Measurements from ENCODE around the gene DOK4. TPM values are rescaled to one million over a fixed set of nuclear protein-coding genes. Genes with fewer than 3 reads are reported as not detected.

Gene DOK4
- total and polyA plus RNA-seq, 3 donors from 2014 or later, result 15.5 to 32.9 (median 25.3) TPM

DNA sequence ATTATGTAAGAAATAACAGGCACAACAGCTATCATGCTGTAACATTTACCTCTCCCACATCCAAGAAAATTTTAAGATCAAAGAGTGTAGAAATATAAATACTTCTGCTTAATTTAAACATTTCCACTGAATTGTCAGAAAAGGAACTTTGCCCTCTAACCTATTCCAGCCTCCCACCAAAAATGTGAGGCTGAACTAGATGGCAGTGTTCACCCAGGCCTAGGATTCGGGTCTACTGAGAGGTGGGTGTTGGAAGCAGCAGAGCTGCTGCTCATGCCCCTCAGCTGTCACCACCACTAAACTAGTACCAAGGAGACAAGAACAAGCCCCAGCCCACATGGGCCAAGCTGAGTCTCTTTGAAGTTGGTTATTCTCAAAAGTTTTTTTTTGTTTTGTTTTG, 50.5 kb downstream of the DOK4 start:
- no peak for DNase-seq
- Histone ChIP-seq H3K27me3 (no peaks in the 10 kb centered on the region), H3K36me3 (ENCODE audit: low read depth, missing control alignments) (no peaks in the 10 kb centered on the region), H3K4me1 (no peaks in the 10 kb centered on the region), H3K9me3 (no peaks in the 10 kb centered on the region), H3K4me3 (no peak overlapping the region), H3K27ac (no peak overlapping the region)
- intact Hi-C loops (cut with DNase I; ENCODE audit: low total_unique reads), result no loop called here
- TF ChIP-seq, protein P1, sequence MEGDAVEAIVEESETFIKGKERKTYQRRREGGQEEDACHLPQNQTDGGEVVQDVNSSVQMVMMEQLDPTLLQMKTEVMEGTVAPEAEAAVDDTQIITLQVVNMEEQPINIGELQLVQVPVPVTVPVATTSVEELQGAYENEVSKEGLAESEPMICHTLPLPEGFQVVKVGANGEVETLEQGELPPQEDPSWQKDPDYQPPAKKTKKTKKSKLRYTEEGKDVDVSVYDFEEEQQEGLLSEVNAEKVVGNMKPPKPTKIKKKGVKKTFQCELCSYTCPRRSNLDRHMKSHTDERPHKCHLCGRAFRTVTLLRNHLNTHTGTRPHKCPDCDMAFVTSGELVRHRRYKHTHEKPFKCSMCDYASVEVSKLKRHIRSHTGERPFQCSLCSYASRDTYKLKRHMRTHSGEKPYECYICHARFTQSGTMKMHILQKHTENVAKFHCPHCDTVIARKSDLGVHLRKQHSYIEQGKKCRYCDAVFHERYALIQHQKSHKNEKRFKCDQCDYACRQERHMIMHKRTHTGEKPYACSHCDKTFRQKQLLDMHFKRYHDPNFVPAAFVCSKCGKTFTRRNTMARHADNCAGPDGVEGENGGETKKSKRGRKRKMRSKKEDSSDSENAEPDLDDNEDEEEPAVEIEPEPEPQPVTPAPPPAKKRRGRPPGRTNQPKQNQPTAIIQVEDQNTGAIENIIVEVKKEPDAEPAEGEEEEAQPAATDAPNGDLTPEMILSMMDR (IDR thresholded peaks at IDR 0.05), result no peak
- no peak for TF ChIP-seq POLR2A (IDR thresholded peaks at IDR 0.05)
- WGBS, 2 donors, result 91 to 95% methylated on average over 1 of the region's 1 CpG

DNA sequence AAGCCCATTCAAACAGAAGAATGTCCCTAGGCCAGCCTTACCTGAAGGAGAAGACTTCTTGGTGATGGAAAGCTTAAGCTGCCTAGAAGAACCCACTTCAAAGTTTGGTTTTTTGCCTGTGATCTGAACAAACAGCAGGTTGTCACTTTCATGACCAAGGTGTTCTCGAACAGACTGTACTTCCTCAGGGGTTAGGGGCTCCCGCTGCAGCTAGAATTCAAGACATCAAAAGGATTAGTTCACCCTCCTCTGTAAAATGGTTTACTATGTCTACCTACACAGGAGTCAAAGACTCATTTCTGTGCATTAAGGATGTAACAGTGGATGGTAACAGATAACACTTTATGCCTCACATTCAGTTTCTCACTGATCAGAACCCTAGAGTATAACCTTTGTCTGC, 52.3 kb downstream of the DOK4 start:
- Histone ChIP-seq H3K9me3 (no peaks in the 10 kb centered on the region), H3K4me3 (no peak overlapping the region), H3K36me3 (ENCODE audit: low read depth, missing control alignments) (no peaks in the 10 kb centered on the region), H3K27me3 (no peaks in the 10 kb centered on the region), H3K4me1 (no peaks in the 10 kb centered on the region), H3K27ac (no peak overlapping the region)
- DNase-seq, result no peak
- WGBS, 2 donors, result 95 to 96% methylated on average over 2 of the region's 2 CpGs
- intact Hi-C loops (cut with DNase I; ENCODE audit: low total_unique reads), result no loop called here
- TF ChIP-seq, protein P1 (IDR thresholded peaks at IDR 0.05), result no peak

DNA sequence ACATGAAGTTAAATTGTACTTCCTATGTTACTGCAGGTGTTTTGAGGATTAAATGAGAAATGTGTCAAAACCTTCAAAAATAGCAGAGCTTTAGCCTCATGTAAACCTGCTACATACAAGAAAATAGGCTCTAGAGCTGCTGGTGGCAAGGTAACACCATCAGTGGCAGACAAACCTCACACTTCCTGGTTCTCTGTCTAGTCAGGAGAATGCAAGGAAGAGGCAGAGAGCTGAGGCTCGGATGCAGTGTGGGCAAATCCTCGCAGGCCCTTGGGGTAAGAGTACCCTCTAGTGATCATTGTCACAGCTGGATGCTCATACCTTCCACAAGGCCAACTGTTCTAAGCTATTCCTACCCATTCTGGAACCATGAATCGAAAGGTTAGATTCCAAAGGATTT, 53.3 kb downstream of the DOK4 start:
- Histone ChIP-seq H3K4me3 (no peak overlapping the region), H3K9me3 (no peaks in the 10 kb centered on the region), H3K36me3 (ENCODE audit: low read depth, missing control alignments) (no peaks in the 10 kb centered on the region), H3K27ac (no peak overlapping the region), H3K4me1 (no peaks in the 10 kb centered on the region), H3K27me3 (no peaks in the 10 kb centered on the region)
- intact Hi-C loops (cut with DNase I; ENCODE audit: low total_unique reads), result no loop called here
- no peak for DNase-seq
- 91 to 93% methylated on average over 3 of the region's 3 CpGs for WGBS, 2 donors
- TF ChIP-seq POLR2A (IDR thresholded peaks at IDR 0.05), result no peak
- TF ChIP-seq, protein P1 (IDR thresholded peaks at IDR 0.05), result no peak

DNA sequence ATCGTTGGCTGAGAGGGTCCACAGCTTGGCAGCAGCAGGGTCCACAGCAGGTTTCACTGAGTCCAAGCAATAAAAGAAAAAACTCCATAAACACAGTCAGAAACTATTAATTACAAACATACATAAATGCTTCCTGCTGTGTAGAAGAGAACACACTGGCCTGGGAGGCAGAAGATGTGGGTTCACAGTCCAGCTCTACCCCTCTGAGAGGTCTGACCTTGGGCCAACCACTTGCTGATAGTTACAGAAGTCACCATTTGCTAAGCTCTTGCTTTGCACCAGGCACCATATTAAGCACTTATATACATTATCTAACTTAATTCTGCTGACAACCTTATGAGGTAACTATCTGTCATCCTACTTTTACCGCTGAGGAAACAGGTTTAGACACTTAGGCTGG, 53.8 kb downstream of the DOK4 start:
- Histone ChIP-seq H3K27me3 (no peaks in the 10 kb centered on the region), H3K27ac (no peak overlapping the region), H3K9me3 (no peaks in the 10 kb centered on the region), H3K4me1 (no peaks in the 10 kb centered on the region), H3K36me3 (ENCODE audit: low read depth, missing control alignments) (no peaks in the 10 kb centered on the region), H3K4me3 (no peak overlapping the region)
- 95 to 96% methylated on average over 2 of the region's 2 CpGs for WGBS, 2 donors
- no peak for DNase-seq
- TF ChIP-seq POLR2A (IDR thresholded peaks at IDR 0.05), result no peak
- TF ChIP-seq, protein P1 (IDR thresholded peaks at IDR 0.05), result no peak
- intact Hi-C loops (cut with DNase I; ENCODE audit: low total_unique reads), result no loop called here

DNA sequence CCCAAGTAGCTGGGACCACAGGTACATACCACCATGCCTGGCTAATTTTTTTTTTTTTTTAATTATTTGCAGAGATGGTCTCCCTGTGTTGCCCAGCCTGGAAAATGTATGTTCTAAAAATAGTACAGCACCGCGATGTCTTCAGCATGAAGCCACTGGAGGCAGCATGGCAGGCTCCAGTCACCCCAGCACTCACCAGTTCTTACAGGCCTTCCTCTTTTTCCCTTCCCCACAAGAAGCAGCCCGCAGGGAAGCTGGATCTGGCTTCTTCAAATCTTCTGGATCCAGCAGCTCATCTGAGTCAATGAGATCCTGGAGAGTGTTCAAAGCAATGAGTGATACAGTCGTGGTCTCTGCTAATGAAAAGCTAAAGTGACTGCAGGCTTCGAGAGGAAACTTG, 55.3 kb downstream of the DOK4 start:
- Histone ChIP-seq H3K4me1 (no peaks in the 10 kb centered on the region), H3K4me3 (no peak overlapping the region), H3K27me3 (no peaks in the 10 kb centered on the region), H3K9me3 (no peaks in the 10 kb centered on the region), H3K27ac (no peak overlapping the region), H3K36me3 (ENCODE audit: low read depth, missing control alignments) (no peaks in the 10 kb centered on the region)
- intact Hi-C loops (cut with DNase I; ENCODE audit: low total_unique reads), result no loop called here
- WGBS, 2 donors, result 96% methylated on average over 5 of the region's 5 CpGs
- no peak for TF ChIP-seq POLR2A (IDR thresholded peaks at IDR 0.05)
- TF ChIP-seq, protein P1 (IDR thresholded peaks at IDR 0.05), result no peak
- no peak for DNase-seq

Data from testis (tissue), 3 donors.